Activated naive CD8-positive, alpha-beta T cell treated with anti-CD3 and anti-CD28 coated beads, Interleukin-2, amount 10 ng/mL, durations not matched to agents 7 days and 5 days (primary cell): ENCODE measurements around the gene SIGLEC7. TPM values are rescaled to one million over a fixed set of nuclear protein-coding genes. Genes with fewer than 3 reads are reported as not detected.

ENCODE experiments used
- ATAC-seq: fragments of 150-1000 bp; cut with Tn5 transposase; one replicate; pipeline ENCODE4 v1.10.0; 2021; ENCODE audit warnings: low read depth, moderate library complexity
- POLR2A ChIA-PET: fragments of 350-600 bp; sonication (Branson Sonifier 250); formaldehyde crosslinking; loops from one replicate; lab custom pipeline; 2021; ENCODE audit warnings: antibody characterized with exemption; lab: Charles Lee
- DNase-seq: peaks from one replicate; pipeline ENCODE4 v3.0.0; 2021
- H3K27ac Mint-ChIP-seq: one replicate; pipeline ENCODE4 v1.8.0; 2022; ENCODE audit warnings: mild to moderate bottlenecking, mixed read lengths
- H3K27me3 Mint-ChIP-seq: one replicate; pipeline ENCODE4 v1.8.0; 2022; ENCODE audit warnings: mild to moderate bottlenecking, moderate library complexity, mixed read lengths
- H3K36me3 Mint-ChIP-seq: one replicate; pipeline ENCODE4 v1.8.0; 2021; ENCODE audit warnings: mild to moderate bottlenecking, mixed read lengths
- H3K4me1 Mint-ChIP-seq: one replicate; pipeline ENCODE4 v1.8.0; 2021; ENCODE audit warnings: mixed read lengths
- H3K4me3 Mint-ChIP-seq: one replicate; pipeline ENCODE4 v1.8.0; 2022; ENCODE audit warnings: mild to moderate bottlenecking, moderate library complexity, mixed read lengths
- H3K9me3 Mint-ChIP-seq: one replicate; pipeline ENCODE4 v1.8.0; 2021; ENCODE audit warnings: mixed read lengths
- total RNA-seq, 2 experiments: library from RNA; stranded (reverse); gene quantifications; one replicate each; pipeline ENCODE4 v1.2.3, GENCODE V29; 2021

SIGLEC7 gene
- total RNA-seq, 2 experiments from 2014 or later: 0.33 to 0.40 TPM

DNA sequence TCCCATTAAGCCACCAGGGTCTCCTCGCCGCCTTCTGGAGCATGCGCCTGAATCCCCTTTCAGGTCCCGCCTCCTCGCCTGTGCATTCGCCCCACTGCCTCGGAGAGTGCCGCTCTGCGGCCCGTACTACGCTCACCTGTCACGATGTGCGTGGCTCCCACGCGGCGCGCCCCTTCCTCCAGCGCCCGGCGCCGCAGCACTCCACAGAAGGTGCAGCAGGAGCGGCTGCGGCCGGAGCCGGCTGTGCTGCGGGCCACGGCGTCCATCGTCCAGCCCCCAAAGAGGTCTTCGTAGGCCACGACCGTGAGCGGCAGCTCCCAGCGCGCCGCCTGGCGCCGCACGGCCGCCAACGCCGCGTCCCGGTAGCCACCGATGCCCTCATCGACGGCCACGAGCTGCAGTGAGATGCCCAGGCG, 38.2 kb upstream of the SIGLEC7 start:
- no peaks in the 10 kb centered on the region for H3K9me3 Mint-ChIP-seq
- H3K36me3 Mint-ChIP-seq: peaks cover 6% of the 10 kb centered on the region
- H3K4me3 Mint-ChIP-seq: no peak overlapping the region
- no peak overlapping the region for H3K27ac Mint-ChIP-seq
- H3K27me3 Mint-ChIP-seq: no peaks in the 10 kb centered on the region
- H3K4me1 Mint-ChIP-seq: peaks cover 28% of the 10 kb centered on the region
- ATAC-seq (no peak), DNase-seq (no peak)
- POLR2A ChIA-PET: no interaction called here

DNA sequence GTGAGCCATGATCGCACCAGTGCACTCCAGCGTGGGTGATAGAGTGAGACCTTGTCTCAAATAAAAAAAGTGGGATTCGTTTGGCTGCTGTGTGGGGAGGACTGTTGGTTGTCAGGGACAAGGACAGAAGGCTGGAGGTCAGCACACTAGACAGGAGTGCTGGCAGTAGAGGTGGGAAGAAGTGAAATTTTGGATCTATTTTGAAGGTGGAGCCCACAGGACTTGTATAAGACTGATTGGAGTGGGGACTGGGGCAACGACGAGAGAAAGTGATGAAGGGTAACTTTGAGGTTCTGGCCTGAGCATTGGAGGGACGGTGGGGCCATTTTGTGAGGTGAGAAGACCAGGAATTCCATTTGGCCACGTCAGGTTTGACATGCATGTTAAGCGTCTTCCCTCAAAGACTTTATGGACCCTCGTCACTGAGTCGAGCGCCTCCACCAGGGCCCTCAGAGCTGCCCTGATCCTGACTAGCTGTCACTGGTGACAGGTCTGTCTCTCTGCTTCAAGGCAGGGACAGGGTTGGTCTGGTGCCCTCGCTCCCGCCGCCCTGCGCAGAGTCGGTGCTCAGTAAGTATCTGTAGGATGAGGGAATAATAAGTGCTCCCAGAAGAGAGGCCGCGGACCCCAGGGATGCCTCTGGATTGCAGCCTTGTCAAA, 34.6 kb upstream of the SIGLEC7 start:
- ATAC-seq (no peak), DNase-seq (no peak)
- Mint-ChIP-seq H3K27ac (peak overlapping the region; percentile 88), H3K4me1 (peaks cover 23% of the 10 kb centered on the region), H3K9me3 (no peaks in the 10 kb centered on the region), H3K4me3 (peak overlapping the region; percentile 90), H3K27me3 (no peaks in the 10 kb centered on the region), H3K36me3 (peaks cover 2% of the 10 kb centered on the region)
- POLR2A ChIA-PET: interaction anchor here (0.7 to 1.0 kb wide), 2 partner anchors 11 to 15 kb away, joined by 4 read pairs; no protein-coding TSS in a partner anchor

DNA sequence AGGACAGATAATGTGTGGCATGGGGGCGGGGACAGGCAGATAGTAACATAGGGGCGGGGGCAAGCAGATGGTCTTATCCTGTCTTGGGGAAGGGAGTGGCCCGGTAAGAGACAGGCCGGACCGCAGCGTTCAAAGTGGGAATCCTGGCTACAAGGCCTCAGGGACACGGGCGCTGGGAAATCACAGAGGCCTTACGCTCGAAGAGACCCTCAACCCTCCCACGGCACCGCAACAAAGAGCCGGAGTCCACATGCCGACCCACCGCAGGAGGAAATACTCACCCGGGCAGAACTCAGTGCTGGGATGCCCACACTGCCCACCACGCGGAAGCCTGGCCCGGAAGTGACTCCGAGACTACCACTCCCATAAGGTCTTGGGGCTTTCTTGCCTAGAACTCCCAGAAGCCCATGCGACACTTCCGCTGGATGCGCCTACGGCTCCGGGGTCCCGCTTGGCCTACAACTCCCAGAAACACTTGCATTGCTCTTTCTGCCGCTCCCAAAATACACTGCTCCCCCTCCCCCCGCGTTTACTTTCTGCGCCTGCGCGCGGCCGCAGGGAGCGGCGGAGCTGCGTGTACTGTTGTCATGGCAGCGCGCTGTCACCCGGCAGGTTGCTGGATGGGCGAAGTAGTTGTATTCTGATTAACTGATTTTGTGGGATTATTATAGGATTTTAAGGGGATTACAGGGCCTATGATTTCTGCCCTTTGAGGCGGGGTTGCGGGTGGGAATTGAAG, 33.9 kb upstream of the SIGLEC7 start, which contains the start of gene CTU1:
CTU1 (minus strand) TSS at position 344 of the 739 bp plus-strand sequence. CDS start 3,840 bp downstream, outside the sequence.
- H3K4me1 Mint-ChIP-seq: peaks cover 20% of the 10 kb centered on the region
- POLR2A ChIA-PET: interaction anchor here (0.6 to 1.0 kb wide), 4 partner anchors 9 to 24 kb away, joined by 3 to 4 read pairs (median 4); no protein-coding TSS in a partner anchor

DNA sequence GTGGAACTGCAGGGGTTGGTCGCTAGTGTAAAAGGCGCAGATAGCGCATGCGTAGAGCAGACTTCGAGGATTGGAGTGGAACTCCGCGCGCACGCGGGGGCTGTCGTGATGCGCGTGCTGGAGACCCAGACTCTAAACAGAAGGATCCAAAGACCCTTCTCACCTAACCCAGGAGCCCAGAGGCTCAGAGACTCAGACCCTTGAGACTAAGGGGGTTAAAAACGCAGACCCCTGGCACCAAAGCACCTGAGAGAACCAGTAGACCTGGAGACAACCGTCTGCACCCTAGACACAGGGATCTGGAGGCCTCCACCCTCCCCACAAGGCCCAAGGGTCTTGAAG, 33.3 kb upstream of the SIGLEC7 start:
- no peaks in the 10 kb centered on the region for H3K27me3 Mint-ChIP-seq
- ATAC-seq (peak; percentile 40), DNase-seq (no peak)
- peak overlapping the region; percentile 88 for H3K27ac Mint-ChIP-seq
- H3K36me3 Mint-ChIP-seq: no peaks in the 10 kb centered on the region
- peaks cover 21% of the 10 kb centered on the region for H3K4me1 Mint-ChIP-seq
- POLR2A ChIA-PET: interaction anchor here (0.6 to 1.0 kb wide), 2 partner anchors 10 to 23 kb away, joined by 3 read pairs; no protein-coding TSS in a partner anchor
- no peaks in the 10 kb centered on the region for H3K9me3 Mint-ChIP-seq
- H3K4me3 Mint-ChIP-seq: peak overlapping the region; percentile 90

More for the DNA sequence above, 33.9 kb upstream of the SIGLEC7 start, which contains the start of gene CTU1:
- Mint-ChIP-seq H3K36me3 (no peaks in the 10 kb centered on the region), H3K27me3 (no peaks in the 10 kb centered on the region), H3K9me3 (no peaks in the 10 kb centered on the region), H3K4me3 (peak within 1 kb of the TSS; percentile 90), H3K27ac (peak within 1 kb of the TSS; percentile 88)
- DNase-seq: peak; percentile 96
- peak; percentile 96 for ATAC-seq

DNA sequence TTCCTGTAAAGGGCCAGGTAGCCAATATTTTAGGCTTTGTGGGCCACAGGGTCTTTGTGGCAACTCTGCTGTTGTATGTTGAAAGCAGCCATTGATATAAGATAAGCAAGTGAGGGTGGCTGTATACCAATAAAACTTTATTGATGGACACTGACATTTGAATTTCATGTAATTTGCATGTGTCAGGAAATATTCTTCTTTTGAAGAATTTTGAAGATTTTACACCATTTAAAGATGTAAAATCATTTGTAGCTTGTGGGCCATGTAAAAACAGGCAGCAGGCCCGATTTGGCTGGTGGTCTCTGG, 31.5 kb upstream of the SIGLEC7 start:
- no peak overlapping the region for H3K4me3 Mint-ChIP-seq
- no peak overlapping the region for H3K27ac Mint-ChIP-seq
- ATAC-seq: no peak
- no peak for DNase-seq
- H3K27me3 Mint-ChIP-seq: no peaks in the 10 kb centered on the region
- no peaks in the 10 kb centered on the region for H3K36me3 Mint-ChIP-seq
- POLR2A ChIA-PET: interaction anchor here (1.0 kb wide), 1 partner anchor 21 kb away, joined by 3 read pairs; no protein-coding TSS in a partner anchor
- H3K9me3 Mint-ChIP-seq: no peaks in the 10 kb centered on the region
- peaks cover 33% of the 10 kb centered on the region for H3K4me1 Mint-ChIP-seq

DNA sequence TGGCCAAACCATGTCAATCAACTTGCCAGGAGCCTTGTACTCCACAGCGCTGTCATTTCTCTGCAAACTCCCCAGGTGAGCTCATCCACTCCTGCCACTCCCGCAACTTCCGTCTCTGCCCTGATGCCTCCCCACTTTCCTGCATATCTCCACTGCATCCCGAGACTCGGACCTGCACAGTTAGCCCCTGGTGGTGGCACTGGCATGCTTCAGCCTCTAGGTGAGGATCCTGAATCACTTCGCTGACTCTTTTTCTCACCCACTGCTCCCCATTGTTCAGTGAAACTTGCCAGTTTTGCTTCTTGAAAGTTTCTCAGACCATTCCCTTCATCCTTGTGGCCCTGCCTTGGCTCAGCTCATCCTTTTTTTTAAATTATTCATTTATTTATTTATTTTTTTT, 30.5 kb upstream of the SIGLEC7 start:
- Mint-ChIP-seq H3K27ac (no peak overlapping the region), H3K36me3 (no peaks in the 10 kb centered on the region), H3K27me3 (peaks cover 2% of the 10 kb centered on the region), H3K9me3 (no peaks in the 10 kb centered on the region), H3K4me1 (peaks cover 34% of the 10 kb centered on the region), H3K4me3 (no peak overlapping the region)
- no peak for ATAC-seq
- no peak for DNase-seq
- POLR2A ChIA-PET: interaction anchor here (0.7 kb wide), 1 partner anchor 278 kb away, joined by 6 read pairs; no protein-coding TSS in a partner anchor

DNA sequence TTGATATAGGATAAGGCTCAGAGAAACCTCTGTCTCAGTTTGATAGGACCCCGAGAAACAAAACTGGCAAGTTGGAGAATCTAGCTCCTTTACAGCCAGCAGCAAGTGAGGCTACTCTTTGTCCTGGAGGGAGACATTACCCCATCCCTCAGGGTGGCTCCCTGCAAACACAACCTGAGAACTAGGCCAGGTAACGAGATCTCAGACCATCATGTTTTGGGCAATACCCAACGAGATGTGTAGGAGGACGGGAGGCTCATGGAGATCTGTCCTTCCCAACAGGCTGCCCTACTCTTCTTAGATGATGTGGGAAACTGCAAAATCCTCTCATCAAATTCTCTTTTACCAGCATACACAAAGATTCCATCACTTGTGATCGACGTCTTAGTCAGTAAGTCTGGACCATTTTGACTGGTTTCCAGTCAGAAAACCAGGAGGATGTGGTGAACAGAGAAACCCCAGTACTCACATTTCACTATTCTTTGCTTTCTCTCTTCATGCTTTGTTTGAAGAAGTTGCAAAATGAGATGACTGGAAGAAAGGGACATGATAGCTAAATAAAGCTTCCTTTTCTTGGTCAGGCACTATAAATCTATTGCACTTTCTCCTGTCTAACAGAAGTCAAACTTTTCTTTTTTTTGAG, 27.9 kb upstream of the SIGLEC7 start:
- ATAC-seq: peak; percentile 76
- Mint-ChIP-seq H3K36me3 (no peaks in the 10 kb centered on the region), H3K9me3 (no peaks in the 10 kb centered on the region), H3K4me3 (peak overlapping the region; percentile 26), H3K4me1 (peaks cover 31% of the 10 kb centered on the region), H3K27ac (peak overlapping the region; percentile 65), H3K27me3 (peaks cover 9% of the 10 kb centered on the region)
- DNase-seq: no peak
- POLR2A ChIA-PET: interaction anchor here (0.5 to 1.4 kb wide), 2 partner anchors 9 to 18 kb away, joined by 3 to 4 read pairs; no protein-coding TSS in a partner anchor

DNA sequence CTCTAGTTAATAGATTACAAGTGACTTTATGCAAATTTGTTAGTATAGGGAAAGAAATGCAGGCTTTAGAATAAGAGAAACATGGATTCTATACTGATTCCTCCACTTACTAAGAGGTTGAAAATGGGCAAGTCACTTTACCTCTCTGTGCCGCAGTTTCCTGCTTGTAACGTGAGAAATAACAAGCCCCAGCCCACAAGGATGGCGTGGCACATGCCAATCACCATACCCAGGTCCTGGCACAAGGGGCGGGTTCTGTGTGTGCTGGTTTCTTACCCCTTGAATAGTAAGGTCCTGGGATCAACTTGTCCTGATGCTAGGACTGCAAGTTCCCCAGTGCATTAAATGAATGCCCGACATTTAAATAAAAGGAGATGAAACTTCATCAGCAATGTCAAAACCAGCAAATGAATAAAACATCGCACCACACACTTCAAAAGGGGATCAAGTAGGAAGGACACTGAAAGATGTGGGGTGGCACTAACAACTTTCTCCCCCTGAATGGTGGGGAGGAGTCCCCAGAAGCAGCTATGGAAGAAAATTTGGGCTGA, 25.3 kb upstream of the SIGLEC7 start:
- no peaks in the 10 kb centered on the region for H3K9me3 Mint-ChIP-seq
- H3K27ac Mint-ChIP-seq: no peak overlapping the region
- DNase-seq (no peak), ATAC-seq (peak; percentile 38)
- no peaks in the 10 kb centered on the region for H3K36me3 Mint-ChIP-seq
- H3K4me1 Mint-ChIP-seq: peaks cover 36% of the 10 kb centered on the region
- H3K4me3 Mint-ChIP-seq: peak overlapping the region; percentile 32
- peaks cover 9% of the 10 kb centered on the region for H3K27me3 Mint-ChIP-seq
- POLR2A ChIA-PET: no interaction called here

DNA sequence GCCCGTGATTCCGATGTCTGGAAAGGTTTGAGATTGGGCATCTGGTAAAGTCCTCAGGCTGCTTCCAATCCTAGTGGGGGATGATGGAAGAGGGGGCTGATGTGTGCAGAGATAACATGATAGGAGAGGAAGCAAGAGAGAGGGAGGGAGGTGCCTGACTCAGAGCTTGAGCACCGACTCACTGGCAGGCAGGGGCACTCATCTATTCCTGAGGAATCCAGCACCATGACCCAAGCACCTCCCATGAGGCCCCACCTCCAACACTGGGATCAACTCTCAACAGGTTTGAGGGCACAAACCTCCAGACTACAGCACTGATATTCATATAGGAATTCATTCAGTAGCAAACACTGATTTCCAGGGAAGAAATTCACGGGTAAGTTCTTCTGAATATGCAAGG, 23.0 kb upstream of the SIGLEC7 start:
- DNase-seq (no peak), ATAC-seq (no peak)
- Mint-ChIP-seq H3K36me3 (no peaks in the 10 kb centered on the region), H3K9me3 (no peaks in the 10 kb centered on the region), H3K27me3 (peaks cover 9% of the 10 kb centered on the region), H3K27ac (no peak overlapping the region), H3K4me3 (no peak overlapping the region), H3K4me1 (peaks cover 56% of the 10 kb centered on the region)
- POLR2A ChIA-PET: no interaction called here

DNA sequence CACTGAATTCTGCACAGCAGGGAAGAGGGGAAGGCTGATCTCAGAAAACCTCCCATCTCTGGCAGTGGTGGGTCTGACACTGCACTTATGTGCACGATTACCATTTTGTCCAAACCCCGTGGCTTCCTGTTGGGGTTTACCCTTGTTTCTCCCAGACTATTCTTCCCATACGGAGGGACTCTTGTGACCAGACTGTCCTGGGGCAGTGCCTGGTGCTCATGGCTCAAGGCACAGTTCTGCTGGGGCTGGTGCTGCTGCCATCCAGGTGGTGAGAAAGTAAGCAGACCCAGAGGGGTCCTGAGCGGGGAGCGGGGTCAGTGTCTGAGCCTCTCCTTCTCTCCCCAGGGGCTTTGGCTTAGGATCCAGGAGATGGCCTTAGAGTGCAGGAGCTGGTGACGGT, 22.5 kb upstream of the SIGLEC7 start:
- H3K36me3 Mint-ChIP-seq: no peaks in the 10 kb centered on the region
- H3K27me3 Mint-ChIP-seq: peaks cover 9% of the 10 kb centered on the region
- ATAC-seq: no peak
- POLR2A ChIA-PET: no interaction called here
- H3K27ac Mint-ChIP-seq: no peak overlapping the region
- H3K4me1 Mint-ChIP-seq: peaks cover 55% of the 10 kb centered on the region
- DNase-seq: no peak
- no peaks in the 10 kb centered on the region for H3K9me3 Mint-ChIP-seq
- H3K4me3 Mint-ChIP-seq: no peak overlapping the region

DNA sequence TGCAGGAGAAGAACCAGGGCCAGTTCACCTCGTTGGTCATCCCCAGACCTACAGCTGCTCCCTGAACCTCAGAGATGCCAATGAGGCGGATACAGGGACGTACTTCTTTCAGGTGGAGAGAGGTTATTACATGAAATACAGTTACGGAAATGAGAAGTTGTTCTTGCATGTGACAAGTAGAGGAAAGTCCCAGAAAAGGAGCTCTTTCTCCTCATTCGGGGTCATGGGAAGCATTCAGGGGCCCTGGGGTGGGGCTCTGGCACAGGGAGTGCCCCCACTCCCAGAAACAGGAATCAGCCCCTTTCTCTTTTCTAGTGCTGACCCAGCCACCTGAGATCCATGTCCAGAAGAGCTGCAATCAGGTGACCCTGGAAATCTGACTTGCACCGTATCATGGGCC, 21.9 kb upstream of the SIGLEC7 start:
- DNase-seq (no peak), ATAC-seq (no peak)
- Mint-ChIP-seq H3K36me3 (no peaks in the 10 kb centered on the region), H3K4me3 (no peak overlapping the region), H3K9me3 (no peaks in the 10 kb centered on the region), H3K27me3 (peaks cover 9% of the 10 kb centered on the region), H3K4me1 (peaks cover 55% of the 10 kb centered on the region), H3K27ac (no peak overlapping the region)
- POLR2A ChIA-PET: no interaction called here

DNA sequence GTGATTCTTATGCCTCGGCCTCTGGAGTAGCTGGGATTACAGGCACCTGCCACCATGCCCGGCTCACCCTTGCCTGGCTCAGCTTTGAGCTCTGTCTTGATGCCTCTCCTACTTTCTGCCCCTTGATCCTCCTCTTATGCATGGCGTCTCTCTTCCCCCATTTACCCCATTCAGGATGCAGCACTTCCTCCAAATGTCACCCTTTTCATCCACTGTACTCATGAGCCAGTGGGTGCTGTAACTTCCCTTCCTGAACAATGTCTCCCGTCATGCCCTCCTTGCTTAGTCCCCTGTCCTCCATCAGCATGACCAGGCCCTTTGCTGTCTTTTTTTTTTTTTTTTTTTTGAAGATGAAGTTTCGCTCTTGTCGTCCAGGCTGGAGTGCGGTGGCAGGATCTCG, 20.8 kb upstream of the SIGLEC7 start:
- peaks cover 50% of the 10 kb centered on the region for H3K4me1 Mint-ChIP-seq
- H3K9me3 Mint-ChIP-seq: no peaks in the 10 kb centered on the region
- no peaks in the 10 kb centered on the region for H3K36me3 Mint-ChIP-seq
- no peak for DNase-seq
- peak overlapping the region; percentile 74 for H3K27ac Mint-ChIP-seq
- H3K27me3 Mint-ChIP-seq: peaks cover 8% of the 10 kb centered on the region
- no peak for ATAC-seq
- POLR2A ChIA-PET: interaction anchor here (2.1 kb wide), 1 partner anchor 10 kb away, joined by 4 read pairs; no protein-coding TSS in a partner anchor
- H3K4me3 Mint-ChIP-seq: no peak overlapping the region
